Hematopoietic multipotent progenitor cell treated with erythropoietin and hydrocortisone succinate and interleukin-3 and kit ligand, for 8 days (in vitro differentiated cells): ENCODE results near the gene CTSE.

Experiments used
- DNase-seq: peaks from one replicate; pipeline ENCODE4 v3.0.0-alpha.2; 2015

Gene CTSE

GRCh38 chr1:206049919-206050600 is 26.4 kb upstream of the CTSE start:
- no peak for DNase-seq

- DNase-seq: no peak
These were observed 25.6 kb upstream of the CTSE start for GRCh38 chr1:206049293-206049692.

GRCh38 chr1:206048582-206048981 is 24.9 kb upstream of the CTSE start:
- no peak for DNase-seq

GRCh38 chr1:206047271-206047670 is 23.6 kb upstream of the CTSE start:
- no peak for DNase-seq

- no peak for DNase-seq
These were observed 17.9 kb upstream of the CTSE start for GRCh38 chr1:206041640-206042039.

- no peak for DNase-seq
These were observed 16.6 kb upstream of the CTSE start for GRCh38 chr1:206040328-206040727.

GRCh38 chr1:206039046-206039973 is 15.6 kb upstream of the CTSE start:
- no peak for DNase-seq

GRCh38 chr1:206037581-206037980 is 13.9 kb upstream of the CTSE start:
- no peak for DNase-seq

- DNase-seq: no peak
These were observed 13.2 kb upstream of the CTSE start for GRCh38 chr1:206036663-206037455.

GRCh38 chr1:206035027-206035426 is 11.3 kb upstream of the CTSE start:
- peak; percentile 37 for DNase-seq

GRCh38 chr1:206032380-206033140 is 8.9 kb upstream of the CTSE start:
- DNase-seq: no peak

GRCh38 chr1:206030714-206031113 is 7.0 kb upstream of the CTSE start:
- DNase-seq: peak; percentile 87

GRCh38 chr1:206030191-206030590 is 6.5 kb upstream of the CTSE start:
- DNase-seq: peak; percentile 74

GRCh38 chr1:206029484-206029883 is 5.8 kb upstream of the CTSE start:
- peak; percentile 52 for DNase-seq

GRCh38 chr1:206025283-206025820 is 1.7 kb upstream of the CTSE start:
- no peak for DNase-seq

- DNase-seq: no peak
These were observed 929 bp downstream of the CTSE start for GRCh38 chr1:206022766-206023165.

GRCh38 chr1:206021626-206022365 is 1.9 kb downstream of the CTSE start:
- DNase-seq: peak; percentile 62

- peak; percentile 82 for DNase-seq
These were observed 2.6 kb downstream of the CTSE start for GRCh38 chr1:206021008-206021625.

- no peak for DNase-seq
These were observed 3.2 kb downstream of the CTSE start for GRCh38 chr1:206020393-206021007.

GRCh38 chr1:206015071-206015470 is 8.6 kb downstream of the CTSE start:
- DNase-seq: no peak

- no peak for DNase-seq
These were observed 9.1 kb downstream of the CTSE start for GRCh38 chr1:206014601-206015000.
